Measurements from ENCODE around the gene TDO2. TPM values are rescaled to one million over a fixed set of nuclear protein-coding genes. Genes with fewer than 3 reads are reported as not detected.

TDO2 gene
- total and polyA plus RNA-seq, 4 donors: 0.15 to 0.79 (median 0.50) TPM

GRCh38 chr4:155904331-155904730, 835 bp downstream of the TDO2 start:
- no peaks in the 10 kb centered on the region for H3K9me3 ChIP-seq (ENCODE audit: control insufficient read depth, insufficient read depth, low read length)
- H3K4me3 ChIP-seq (ENCODE audit: low read depth, low read length): no peak overlapping the region
- no peaks in the 10 kb centered on the region for H3K4me1 ChIP-seq (ENCODE audit: control insufficient read depth, insufficient read depth, low read length)
- H3K27ac ChIP-seq (ENCODE audit: low read depth, low read length): no peak overlapping the region
- H3K36me3 ChIP-seq (ENCODE audit: control insufficient read depth, insufficient read depth, low read length): no peaks in the 10 kb centered on the region
- no peaks in the 10 kb centered on the region for H3K27me3 ChIP-seq (ENCODE audit: control insufficient read depth, insufficient read depth, low read length)
- 80% methylated on average over 1 of the region's 3 CpGs for whole genome bisulfite sequencing (ENCODE audit: insufficient coverage)
- no peak for DNase-seq (ENCODE audit: low read depth in 4 of 6, low spot score in 6 of 6)

- no peaks in the 10 kb centered on the region for H3K9me3 ChIP-seq (ENCODE audit: control insufficient read depth, insufficient read depth, low read length)
- H3K27me3 ChIP-seq (ENCODE audit: control insufficient read depth, insufficient read depth, low read length): no peaks in the 10 kb centered on the region
- no peaks in the 10 kb centered on the region for H3K36me3 ChIP-seq (ENCODE audit: control insufficient read depth, insufficient read depth, low read length)
- 100% methylated on average over 2 of the region's 6 CpGs for WGBS (ENCODE audit: insufficient coverage)
- no peak for DNase-seq (ENCODE audit: low read depth in 4 of 6, low spot score in 6 of 6)
- H3K4me3 ChIP-seq (ENCODE audit: low read depth, low read length): no peak overlapping the region
- H3K4me1 ChIP-seq (ENCODE audit: control insufficient read depth, insufficient read depth, low read length): no peaks in the 10 kb centered on the region
- H3K27ac ChIP-seq (ENCODE audit: low read depth, low read length): no peak overlapping the region
These were observed 3.2 kb downstream of the TDO2 start for GRCh38 chr4:155906554-155907247.

GRCh38 chr4:155907556-155907955, 4.1 kb downstream of the TDO2 start:
- H3K36me3 ChIP-seq (ENCODE audit: control insufficient read depth, insufficient read depth, low read length): no peaks in the 10 kb centered on the region
- H3K27me3 ChIP-seq (ENCODE audit: control insufficient read depth, insufficient read depth, low read length): no peaks in the 10 kb centered on the region
- DNase-seq (ENCODE audit: low read depth in 4 of 6, low spot score in 6 of 6): no peak
- H3K9me3 ChIP-seq (ENCODE audit: control insufficient read depth, insufficient read depth, low read length): no peaks in the 10 kb centered on the region
- no peak overlapping the region for H3K27ac ChIP-seq (ENCODE audit: low read depth, low read length)
- H3K4me3 ChIP-seq (ENCODE audit: low read depth, low read length): no peak overlapping the region
- WGBS (ENCODE audit: insufficient coverage): no CpG with 5 or more reads among the region's 1 CpG
- no peaks in the 10 kb centered on the region for H3K4me1 ChIP-seq (ENCODE audit: control insufficient read depth, insufficient read depth, low read length)

- no peaks in the 10 kb centered on the region for H3K9me3 ChIP-seq (ENCODE audit: control insufficient read depth, insufficient read depth, low read length)
- H3K27me3 ChIP-seq (ENCODE audit: control insufficient read depth, insufficient read depth, low read length): no peaks in the 10 kb centered on the region
- WGBS (ENCODE audit: insufficient coverage): 92% methylated on average over 4 of the region's 4 CpGs
These were observed 5.0 kb downstream of the TDO2 start for GRCh38 chr4:155908187-155909139.

GRCh38 chr4:155909615-155910226, 6.2 kb downstream of the TDO2 start:
- Histone ChIP-seq H3K36me3 (ENCODE audit: control insufficient read depth, insufficient read depth, low read length) (no peaks in the 10 kb centered on the region), H3K4me3 (ENCODE audit: low read depth, low read length) (no peak overlapping the region), H3K27me3 (ENCODE audit: control insufficient read depth, insufficient read depth, low read length) (no peaks in the 10 kb centered on the region), H3K4me1 (ENCODE audit: control insufficient read depth, insufficient read depth, low read length) (no peaks in the 10 kb centered on the region), H3K27ac (ENCODE audit: low read depth, low read length) (no peak overlapping the region), H3K9me3 (ENCODE audit: control insufficient read depth, insufficient read depth, low read length) (no peaks in the 10 kb centered on the region)
- DNase-seq (ENCODE audit: low read depth in 4 of 6, low spot score in 6 of 6): no peak
- WGBS (ENCODE audit: insufficient coverage): no CpG with 5 or more reads among the region's 3 CpGs

More at GRCh38 chr4:155908187-155909139, 5.0 kb downstream of the TDO2 start:
- Histone ChIP-seq H3K27ac (ENCODE audit: low read depth, low read length) (no peak overlapping the region), H3K4me3 (ENCODE audit: low read depth, low read length) (no peak overlapping the region), H3K4me1 (ENCODE audit: control insufficient read depth, insufficient read depth, low read length) (no peaks in the 10 kb centered on the region), H3K36me3 (ENCODE audit: control insufficient read depth, insufficient read depth, low read length) (no peaks in the 10 kb centered on the region)
- no peak for DNase-seq (ENCODE audit: low read depth in 4 of 6, low spot score in 6 of 6)

GRCh38 chr4:155911905-155912304, 8.4 kb downstream of the TDO2 start:
- no peaks in the 10 kb centered on the region for H3K27me3 ChIP-seq (ENCODE audit: control insufficient read depth, insufficient read depth, low read length)
- no peak overlapping the region for H3K27ac ChIP-seq (ENCODE audit: low read depth, low read length)
- H3K4me3 ChIP-seq (ENCODE audit: low read depth, low read length): no peak overlapping the region
- H3K36me3 ChIP-seq (ENCODE audit: control insufficient read depth, insufficient read depth, low read length): no peaks in the 10 kb centered on the region
- DNase-seq (ENCODE audit: low read depth in 4 of 6, low spot score in 6 of 6): no peak
- H3K4me1 ChIP-seq (ENCODE audit: control insufficient read depth, insufficient read depth, low read length): no peaks in the 10 kb centered on the region
- H3K9me3 ChIP-seq (ENCODE audit: control insufficient read depth, insufficient read depth, low read length): no peaks in the 10 kb centered on the region
- no CpG with 5 or more reads among the region's 1 CpG for WGBS (ENCODE audit: insufficient coverage)

- no CpG with 5 or more reads among the region's 5 CpGs for WGBS (ENCODE audit: insufficient coverage)
- Histone ChIP-seq H3K27ac (ENCODE audit: low read depth, low read length) (no peak overlapping the region), H3K36me3 (ENCODE audit: control insufficient read depth, insufficient read depth, low read length) (no peaks in the 10 kb centered on the region), H3K9me3 (ENCODE audit: control insufficient read depth, insufficient read depth, low read length) (no peaks in the 10 kb centered on the region), H3K27me3 (ENCODE audit: control insufficient read depth, insufficient read depth, low read length) (no peaks in the 10 kb centered on the region), H3K4me3 (ENCODE audit: low read depth, low read length) (no peak overlapping the region), H3K4me1 (ENCODE audit: control insufficient read depth, insufficient read depth, low read length) (no peaks in the 10 kb centered on the region)
- no peak for DNase-seq (ENCODE audit: low read depth in 4 of 6, low spot score in 6 of 6)
These were observed 11.3 kb downstream of the TDO2 start for GRCh38 chr4:155914782-155915181.

- DNase-seq (ENCODE audit: low read depth in 4 of 6, low spot score in 6 of 6): no peak
- Histone ChIP-seq H3K4me1 (ENCODE audit: control insufficient read depth, insufficient read depth, low read length) (no peaks in the 10 kb centered on the region), H3K27ac (ENCODE audit: low read depth, low read length) (no peak overlapping the region), H3K27me3 (ENCODE audit: control insufficient read depth, insufficient read depth, low read length) (no peaks in the 10 kb centered on the region), H3K36me3 (ENCODE audit: control insufficient read depth, insufficient read depth, low read length) (no peaks in the 10 kb centered on the region), H3K9me3 (ENCODE audit: control insufficient read depth, insufficient read depth, low read length) (no peaks in the 10 kb centered on the region), H3K4me3 (ENCODE audit: low read depth, low read length) (no peak overlapping the region)
- WGBS (ENCODE audit: insufficient coverage): 100% methylated on average over 1 of the region's 1 CpG
These were observed 18.1 kb downstream of the TDO2 start for GRCh38 chr4:155921597-155921996.

- Histone ChIP-seq H3K9me3 (ENCODE audit: control insufficient read depth, insufficient read depth, low read length) (no peaks in the 10 kb centered on the region), H3K27me3 (ENCODE audit: control insufficient read depth, insufficient read depth, low read length) (no peaks in the 10 kb centered on the region), H3K4me3 (ENCODE audit: low read depth, low read length) (no peak overlapping the region), H3K36me3 (ENCODE audit: control insufficient read depth, insufficient read depth, low read length) (no peaks in the 10 kb centered on the region), H3K27ac (ENCODE audit: low read depth, low read length) (no peak overlapping the region), H3K4me1 (ENCODE audit: control insufficient read depth, insufficient read depth, low read length) (no peaks in the 10 kb centered on the region)
- no peak for DNase-seq (ENCODE audit: low read depth in 4 of 6, low spot score in 6 of 6)
- WGBS (ENCODE audit: insufficient coverage): 55% methylated on average over 3 of the region's 3 CpGs
These were observed 21.1 kb downstream of the TDO2 start for GRCh38 chr4:155924637-155925036.

Data from spinal cord (tissue), 10 donors.